HG03558 (cell line): ENCODE results near the gene ALDH1L2.
A peak's percentile ranks its signal among the peaks of the same experiment; 100 is the strongest.

ENCODE experiments used
- ATAC-seq: cut with Tn5 transposase; IDR thresholded peaks from one replicate; pipeline ENCODE4 v1.9.1; 2021; ENCODE audit warnings: moderate number of reproducible peaks; ENCODE audit not compliant: unreplicated experiment; ENCODE audit errors: extremely low read depth

Gene ALDH1L2

DNA sequence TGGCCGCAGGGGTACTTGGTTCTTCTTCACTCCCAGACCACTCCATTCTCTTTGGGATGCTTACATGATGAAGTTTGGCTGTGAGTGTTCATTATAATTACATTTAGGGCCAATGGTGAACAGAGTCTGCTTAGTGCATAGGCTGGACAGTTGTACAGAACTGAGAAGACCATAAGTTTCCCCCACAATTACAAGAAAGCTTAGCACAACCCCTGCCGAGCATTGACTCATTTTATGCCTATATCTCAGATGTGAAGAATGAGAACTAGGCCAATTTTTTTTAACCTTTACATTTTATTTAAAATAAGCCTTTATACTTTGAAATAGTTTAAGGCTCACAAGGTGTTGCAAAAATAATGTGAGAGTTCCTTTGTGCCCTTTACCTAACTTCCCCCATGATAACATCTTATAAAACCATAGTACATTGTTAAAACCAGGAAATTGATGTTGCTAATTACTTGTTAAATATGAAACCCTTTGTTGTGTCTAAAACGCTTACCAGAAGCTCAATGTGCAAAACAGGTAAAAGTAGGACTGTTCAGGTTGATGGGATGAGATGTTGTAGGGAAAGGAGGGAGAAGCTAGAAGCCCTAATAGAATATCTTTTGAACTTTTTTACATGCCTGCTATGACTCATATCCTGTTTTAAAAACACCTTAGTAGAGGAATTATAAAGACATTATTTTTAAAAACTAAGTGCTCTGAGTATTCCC is 47.2 kb downstream of the ALDH1L2 start:
- no peak for ATAC-seq

DNA sequence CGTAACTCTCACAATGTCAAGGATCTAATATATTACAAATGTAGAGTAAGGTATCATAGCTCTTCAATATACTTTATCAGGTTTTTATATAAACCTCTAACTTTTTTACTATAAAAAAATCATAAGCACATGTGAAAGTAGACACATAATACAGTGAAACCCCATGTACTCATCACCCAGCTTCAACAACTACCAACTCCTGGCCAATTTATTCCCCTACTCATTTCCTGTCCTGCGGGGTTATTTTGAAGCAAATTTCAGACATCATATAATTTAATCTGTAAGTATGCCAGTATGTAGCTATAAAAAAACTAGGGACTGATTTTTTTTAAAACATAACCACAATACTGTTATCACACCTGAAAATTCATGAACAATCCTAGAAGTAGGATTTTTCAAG is 50.4 kb downstream of the ALDH1L2 start:
- ATAC-seq = no peak

DNA sequence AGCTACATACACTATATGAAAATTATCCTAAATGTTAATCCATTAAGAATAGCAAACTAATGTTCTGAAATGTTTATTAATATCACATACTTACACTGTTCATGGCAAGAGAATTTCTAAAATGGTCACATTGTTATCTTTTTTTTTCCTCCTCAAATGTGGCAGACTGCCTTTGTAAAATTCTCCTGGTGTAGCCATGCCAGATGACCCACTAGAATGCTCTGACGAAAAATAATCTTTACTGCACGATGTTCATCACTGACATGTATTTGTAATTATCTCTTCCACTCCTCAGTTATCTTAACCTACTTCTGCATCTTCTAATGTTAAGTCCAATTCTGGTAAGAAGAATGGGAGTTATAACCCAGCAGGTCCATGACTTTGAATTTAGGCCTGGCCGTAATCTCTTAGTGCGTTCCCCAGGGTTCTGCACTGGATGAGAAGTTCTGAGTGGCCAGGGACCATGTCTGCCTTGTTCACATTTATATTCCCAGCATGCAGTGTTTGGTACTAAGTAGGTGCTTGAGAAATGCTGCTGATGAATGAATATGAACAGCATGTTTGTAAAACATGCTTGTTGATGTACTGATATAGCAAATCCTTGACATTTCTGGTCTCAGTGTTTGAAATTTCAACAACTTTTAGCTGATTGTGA is 51.4 kb downstream of the ALDH1L2 start:
- no peak for ATAC-seq

DNA sequence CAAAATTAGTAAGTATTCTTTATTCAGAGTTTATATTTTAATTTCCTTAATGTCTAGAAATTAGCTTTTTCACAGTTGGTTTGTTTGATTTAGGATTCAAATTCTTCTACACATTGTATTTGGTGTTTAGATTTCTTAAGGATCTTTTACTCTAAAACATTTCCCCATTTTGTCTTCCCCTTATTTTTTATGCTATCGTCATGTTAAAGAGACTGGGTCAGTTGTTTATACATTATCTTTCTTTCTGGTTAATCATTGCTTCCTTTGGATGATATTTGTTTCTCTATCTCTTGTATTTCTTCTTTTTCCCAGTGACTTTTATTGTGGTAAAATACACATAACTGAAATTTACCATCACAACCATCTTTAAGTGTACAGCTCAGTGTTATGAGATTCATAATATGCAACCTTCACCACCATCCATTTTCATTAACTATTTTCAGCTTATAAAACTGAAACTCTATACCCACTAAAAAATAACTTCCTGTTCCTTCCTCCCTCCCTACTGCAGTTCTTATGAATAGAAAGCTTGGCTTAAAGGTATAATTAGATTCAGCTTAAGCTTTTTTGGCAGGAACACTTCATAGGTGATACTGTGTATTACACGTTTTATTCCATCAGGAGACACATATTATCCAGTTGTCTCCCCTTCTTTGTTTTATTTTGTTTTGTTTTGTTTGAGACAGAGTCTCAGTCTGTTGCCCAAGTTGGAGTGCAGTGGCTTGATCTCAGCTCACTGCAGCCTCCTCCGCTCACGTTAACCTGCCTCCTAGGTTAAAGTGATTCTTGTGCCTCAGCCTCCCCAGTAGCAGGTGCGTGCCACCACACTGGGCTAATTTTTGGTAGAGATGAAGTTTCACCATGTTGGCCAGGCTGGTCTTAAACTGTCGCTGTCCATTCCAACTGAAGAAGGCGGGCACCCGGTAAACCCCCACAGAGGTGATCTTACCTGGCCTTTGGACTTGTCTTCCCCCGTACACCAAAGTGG is 53.1 kb downstream of the ALDH1L2 start:
- ATAC-seq = peak; percentile 71

DNA sequence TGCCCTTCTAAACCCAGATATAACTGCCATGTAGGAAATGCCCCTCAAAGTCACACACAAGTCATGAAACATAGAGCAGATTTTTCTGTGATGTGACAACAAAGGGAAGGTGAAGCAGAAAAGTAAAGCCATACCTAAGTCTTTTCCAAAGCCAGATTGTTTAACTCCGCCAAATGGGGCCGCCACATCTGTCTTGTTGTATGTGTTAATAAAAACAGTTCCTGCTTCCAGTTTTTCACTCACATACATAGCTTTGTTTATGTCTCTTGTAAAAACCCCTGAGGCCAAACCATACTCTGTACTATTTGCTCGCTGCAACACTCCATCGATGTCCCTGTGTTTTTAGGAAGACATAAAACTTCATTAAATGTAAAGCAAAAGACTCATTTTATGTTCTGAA is 57.8 kb downstream of the ALDH1L2 start:
- no peak for ATAC-seq

DNA sequence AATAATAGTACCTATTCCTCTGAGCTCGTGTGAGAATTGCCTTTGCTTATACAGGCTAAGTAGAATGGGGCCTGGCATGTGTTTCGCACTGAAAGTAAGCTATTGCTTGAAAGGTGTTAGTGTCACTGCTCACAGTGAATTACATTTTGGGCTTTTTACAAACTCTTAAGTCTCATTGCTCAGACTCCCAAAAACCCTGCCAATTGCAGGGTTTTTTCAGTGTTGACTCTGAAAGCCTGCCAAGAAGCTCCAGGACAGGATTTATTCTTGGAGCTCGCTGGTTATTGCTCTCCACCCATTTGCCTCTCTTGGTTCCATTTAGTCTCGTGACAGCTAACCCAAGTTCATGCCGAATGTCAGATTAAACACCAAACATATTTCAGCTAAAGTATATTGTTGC is 58.4 kb downstream of the ALDH1L2 start:
- no peak for ATAC-seq

DNA sequence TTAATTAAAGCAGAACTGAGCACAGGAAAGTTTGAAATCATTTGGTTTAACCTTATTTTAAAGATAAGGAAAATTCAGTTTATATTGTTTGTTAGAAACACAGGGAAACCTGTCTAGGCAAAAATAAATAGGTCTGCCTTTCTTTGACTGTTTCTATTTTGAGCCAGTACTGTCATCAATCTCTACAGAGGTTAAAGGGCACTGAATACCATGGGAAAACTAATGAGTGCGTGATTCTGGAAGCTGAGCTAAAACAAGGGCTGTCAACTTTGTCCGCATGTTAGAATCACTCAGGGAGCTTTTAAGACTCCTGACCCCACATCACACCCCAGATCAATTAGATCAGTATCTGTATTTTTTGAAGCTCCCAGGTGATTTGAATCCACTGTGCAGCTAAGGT is 59.3 kb downstream of the ALDH1L2 start:
- ATAC-seq = no peak

DNA sequence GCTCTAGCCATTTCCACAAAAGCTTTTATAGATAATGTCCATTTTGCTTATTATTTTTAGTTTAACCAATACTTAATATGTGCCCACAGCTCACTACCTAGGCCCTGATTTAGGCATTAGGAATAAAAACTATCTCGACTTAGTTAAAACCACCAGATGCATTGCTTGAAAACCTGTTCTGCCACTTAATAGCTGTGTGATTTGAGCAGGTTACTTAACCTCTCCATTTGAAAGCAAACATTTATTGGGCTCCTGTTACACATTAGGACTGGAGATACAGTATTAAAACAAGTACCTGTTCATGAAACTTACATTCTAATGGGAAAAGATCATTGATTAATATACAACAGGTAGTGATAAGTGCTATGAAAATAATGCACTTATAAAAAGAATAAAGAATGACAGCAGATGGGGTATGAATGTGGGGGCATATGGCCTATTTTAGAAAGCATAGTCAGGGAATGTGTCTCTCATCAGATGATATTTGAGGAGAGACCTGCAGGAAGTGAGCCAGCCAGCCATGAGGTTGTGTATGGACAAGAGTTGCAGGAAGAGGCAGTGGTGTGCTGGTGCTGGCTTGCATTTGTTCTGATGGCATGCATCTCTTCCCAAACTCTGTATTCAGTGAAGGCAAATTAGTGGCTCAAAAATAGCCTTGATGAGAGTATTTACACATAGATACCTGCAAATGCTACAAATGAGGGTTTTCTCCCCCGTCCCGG is 63.9 kb downstream of the ALDH1L2 start:
- no peak for ATAC-seq

DNA sequence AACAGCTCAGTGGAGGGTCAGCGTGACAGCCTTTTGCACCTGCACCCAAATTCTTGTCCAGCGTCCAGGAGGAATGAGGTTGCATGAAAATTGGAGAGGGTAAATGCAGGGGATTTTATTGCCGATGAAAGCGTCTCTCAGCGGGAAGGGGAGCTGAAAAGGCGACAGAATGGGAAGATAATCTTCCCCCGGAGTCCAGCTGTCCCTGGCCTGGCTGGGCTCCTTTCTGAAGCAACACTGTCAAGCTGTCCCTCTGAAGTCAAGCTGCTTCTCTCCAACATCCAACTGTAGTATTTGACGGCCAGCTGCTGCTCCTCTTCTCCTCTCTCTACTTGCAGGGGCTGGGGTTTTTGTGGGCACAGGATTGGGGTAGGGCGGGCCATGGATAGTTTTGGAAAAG is 65.5 kb downstream of the ALDH1L2 start:
- no peak for ATAC-seq

DNA sequence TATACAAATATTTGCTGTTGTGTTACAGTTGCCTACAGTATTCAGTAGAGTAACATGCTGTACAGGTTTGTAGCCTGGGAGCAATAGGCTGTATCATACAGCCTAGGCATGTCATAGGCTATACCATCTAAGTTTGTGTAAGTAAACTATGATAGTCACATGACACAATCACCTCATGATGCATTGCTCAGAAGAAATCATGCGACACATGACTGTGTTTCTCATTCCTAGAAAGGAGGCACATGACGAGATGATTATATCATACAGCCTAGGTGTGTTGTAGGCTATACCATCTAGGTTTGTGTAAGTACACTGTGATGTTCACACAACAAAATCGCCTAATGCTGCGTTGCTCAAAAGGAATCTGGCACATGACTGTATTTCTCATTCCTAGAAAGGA is 66.2 kb downstream of the ALDH1L2 start:
- ATAC-seq = no peak

DNA sequence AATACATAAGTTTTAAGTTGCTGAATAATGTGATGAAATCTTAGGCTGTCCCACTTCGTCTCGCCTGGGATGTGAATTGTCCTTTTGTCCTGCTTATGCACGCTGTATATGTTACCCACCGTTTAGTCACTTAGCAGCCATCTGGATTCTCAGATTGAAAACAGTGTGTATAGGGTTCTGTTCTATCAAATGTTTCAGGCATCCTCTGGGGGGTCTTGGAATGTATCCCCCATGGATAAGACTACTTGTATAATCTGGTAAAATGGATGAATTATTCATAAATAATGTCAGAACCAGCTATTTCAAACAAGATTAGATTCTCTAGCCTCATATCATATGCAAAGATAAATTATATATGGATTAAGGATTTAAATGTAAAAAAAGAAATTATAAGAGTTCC is 68.7 kb downstream of the ALDH1L2 start:
- no peak for ATAC-seq

DNA sequence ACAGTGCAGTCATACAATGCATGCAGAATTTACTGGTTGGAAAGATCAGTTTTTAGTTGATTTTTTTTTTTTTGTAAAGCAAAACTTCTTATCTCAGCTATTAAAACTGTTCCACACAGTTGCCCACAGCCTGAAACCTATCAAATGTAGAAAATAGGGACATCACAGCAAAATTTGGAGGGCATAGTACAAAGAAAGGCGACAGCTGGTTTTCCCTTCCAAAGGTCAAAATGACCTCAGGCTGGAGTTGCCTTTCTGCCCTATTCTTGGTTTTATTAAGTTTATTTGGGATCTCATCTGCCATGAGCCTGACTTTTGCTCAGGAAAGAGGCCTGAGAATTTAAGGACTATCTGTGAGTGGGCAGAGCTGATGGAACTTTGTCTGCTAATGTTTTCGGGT is 69.7 kb downstream of the ALDH1L2 start:
- ATAC-seq = no peak

DNA sequence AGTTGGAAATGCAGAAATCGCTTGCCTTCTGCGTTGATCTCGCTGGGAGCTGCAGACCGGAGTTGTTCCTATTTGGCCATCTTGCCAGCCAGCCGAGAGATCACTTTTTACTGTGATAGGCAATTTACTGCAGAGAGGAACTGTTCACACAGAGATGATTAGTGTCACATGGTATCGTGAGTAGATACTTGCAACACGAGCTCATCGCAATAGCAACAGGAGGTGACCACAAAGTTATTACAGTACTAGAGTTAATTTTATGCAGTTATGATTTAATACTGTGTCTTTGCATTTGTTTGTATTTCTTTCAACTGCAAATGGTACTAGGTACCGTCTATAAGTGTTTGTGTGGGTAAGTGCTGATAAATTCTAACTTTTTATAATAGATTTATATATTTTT is 70.4 kb downstream of the ALDH1L2 start:
- no peak for ATAC-seq

DNA sequence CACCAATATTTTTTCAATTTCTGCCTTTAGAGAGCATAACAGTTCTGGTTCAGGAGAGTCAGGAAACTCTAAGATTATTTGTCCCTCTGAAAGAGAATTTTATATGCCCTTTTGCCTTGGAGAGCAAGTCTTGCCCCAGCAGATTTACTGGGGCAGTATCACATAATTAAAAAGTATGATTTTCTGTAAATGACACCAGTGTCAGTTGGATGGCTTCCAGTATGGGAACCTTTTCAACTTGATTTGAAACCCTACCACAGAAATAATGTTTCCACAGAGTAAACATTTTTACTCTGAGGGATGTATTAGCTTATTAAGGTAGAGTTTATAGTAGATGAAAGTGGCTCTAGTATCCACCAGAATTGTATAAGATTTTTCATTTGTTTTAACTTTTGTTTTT is 82.8 kb downstream of the ALDH1L2 start:
- ATAC-seq = no peak

DNA sequence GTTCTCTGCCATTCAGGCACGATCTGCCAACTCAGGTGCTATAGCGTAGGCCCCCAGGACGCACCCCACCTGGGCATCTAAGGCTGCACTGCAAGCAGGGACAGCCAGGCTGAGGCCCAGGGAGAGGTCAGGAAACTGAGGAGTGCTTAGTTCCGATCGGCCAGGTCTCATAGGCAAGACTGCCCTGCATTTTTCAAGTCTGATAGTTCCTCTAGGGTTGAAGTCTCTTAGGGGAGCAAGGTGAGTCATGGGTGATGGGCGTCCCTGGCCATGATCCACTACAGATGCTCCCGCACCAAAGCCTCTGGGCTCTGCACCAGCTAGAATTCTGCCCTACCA is 84.9 kb downstream of the ALDH1L2 start:
- ATAC-seq = no peak

DNA sequence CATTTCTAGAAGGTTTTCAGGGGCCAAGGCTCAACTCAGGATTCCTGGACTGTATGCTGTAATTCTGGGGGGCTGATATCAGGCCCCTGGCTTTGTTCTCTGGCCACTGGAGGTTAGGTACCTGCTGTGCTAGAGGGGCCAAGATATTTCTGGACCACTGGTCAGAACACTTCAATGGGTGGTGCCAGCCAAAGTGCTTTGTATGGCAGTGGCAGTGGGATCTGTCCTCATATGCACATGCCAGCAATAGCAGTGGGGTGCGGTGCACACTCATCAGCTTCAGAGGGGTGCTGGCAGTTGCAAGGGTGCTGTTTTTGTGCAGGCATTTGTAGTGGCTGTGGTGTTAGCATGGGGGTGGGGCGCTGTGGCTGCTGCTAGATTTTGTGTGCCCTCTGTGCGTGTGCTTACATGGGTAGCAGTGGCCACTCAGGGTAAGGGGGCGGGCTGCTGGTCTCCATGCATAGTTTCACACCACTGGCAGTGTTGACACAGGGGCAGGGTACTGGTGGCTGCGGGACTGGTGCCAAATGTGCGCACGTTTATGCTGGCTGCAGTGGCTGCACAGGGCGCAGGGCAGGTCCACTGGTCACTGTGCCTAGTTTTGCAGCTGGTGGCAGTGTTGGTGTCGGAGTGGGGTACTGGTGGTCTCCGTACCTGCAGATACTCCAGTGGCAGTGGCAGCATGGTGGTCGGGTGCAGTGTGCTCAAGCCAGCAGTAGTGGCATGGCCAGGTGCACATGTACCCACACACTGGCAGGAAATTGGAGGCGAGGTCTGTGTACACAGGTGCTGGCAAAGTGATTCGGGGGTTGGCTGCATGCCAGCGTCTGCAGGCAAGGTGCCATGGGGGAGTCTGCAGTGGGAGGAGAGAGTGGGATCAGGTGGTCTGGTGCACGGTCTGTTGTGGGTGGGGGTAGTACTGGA is 85.6 kb downstream of the ALDH1L2 start:
- ATAC-seq = no peak

DNA sequence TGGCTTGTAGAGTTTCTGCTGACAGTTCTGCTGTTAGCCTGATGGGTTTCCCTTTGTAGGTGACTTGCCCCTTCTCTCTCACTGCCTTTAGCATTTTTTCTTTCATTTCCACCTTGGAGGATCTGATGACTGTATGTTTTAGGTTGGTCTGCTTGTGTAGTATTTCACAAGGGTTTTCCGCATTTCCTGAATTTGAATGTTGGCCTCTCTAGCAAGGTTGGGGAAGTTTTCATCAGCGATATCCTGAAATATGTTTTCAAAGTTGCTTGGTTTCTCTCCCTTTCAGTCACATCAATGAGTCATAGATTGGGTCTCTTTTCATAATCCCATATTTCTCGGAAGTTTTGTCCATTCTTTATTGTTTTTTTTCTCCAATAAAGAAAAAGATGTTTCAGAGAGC is 86.7 kb downstream of the ALDH1L2 start:
- no peak for ATAC-seq

DNA sequence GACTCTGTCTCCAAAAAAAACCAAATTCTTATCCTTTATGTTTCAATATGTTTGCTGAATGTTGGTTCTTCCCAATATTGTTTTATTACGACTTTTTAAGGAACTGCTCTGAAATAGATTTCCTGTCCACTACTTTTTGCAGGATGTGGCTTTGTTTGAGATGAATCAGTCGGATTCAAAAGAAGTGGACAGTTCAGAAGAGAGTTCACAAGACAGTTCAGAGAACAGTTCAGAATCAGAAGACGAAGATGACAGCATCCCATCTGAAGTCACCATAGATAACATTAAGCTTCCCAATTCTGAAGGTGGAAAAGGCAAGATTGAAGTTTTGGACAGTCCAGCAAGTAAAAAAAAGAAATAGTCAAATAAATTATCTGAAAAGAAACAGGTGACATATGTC is 89.9 kb downstream of the ALDH1L2 start:
- ATAC-seq = no peak

DNA sequence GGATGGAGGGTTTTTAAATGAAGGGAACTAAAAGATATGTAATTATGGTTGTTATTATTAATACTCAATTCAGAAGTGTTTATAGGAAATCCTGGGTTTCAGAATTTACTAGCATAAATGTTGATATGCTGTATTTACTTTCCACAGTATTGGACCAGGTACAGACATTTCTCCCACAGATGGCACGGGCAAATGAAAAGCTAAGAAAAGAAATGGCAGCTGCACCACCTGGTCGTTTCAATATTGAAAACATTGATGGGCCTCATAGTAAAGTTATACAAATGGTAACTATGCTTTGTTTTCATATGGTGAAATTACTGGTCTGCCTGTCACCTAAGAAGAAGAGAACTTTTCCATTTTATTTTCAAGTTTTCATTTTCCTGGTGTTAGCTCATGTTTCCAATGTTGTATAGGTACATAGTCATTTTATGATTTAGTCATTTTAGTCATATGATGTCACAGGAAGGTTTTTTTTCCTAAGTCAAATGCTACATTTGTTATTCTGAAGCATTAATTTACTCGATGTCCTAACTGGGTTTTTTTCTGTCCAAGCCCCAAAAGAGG is 92.6 kb downstream of the ALDH1L2 start:
- ATAC-seq = no peak
